HG02884 (cell line): ENCODE data around the gene ST6GALNAC3.

Experiments used
- ATAC-seq: cut with Tn5 transposase; IDR thresholded peaks from one replicate; pipeline ENCODE4 v1.9.1; 2021; ENCODE audit warnings: mild to moderate bottlenecking, moderate library complexity; ENCODE audit not compliant: unreplicated experiment

ST6GALNAC3 gene

GRCh38 chr1:76491737-76492136 lies 417.2 kb downstream of the ST6GALNAC3 start:
- ATAC-seq = no peak

- no peak for ATAC-seq
These were observed 418.3 kb downstream of the ST6GALNAC3 start for GRCh38 chr1:76492752-76493430.

GRCh38 chr1:76494807-76495206 lies 420.3 kb downstream of the ST6GALNAC3 start:
- ATAC-seq = peak; percentile 98

GRCh38 chr1:76496871-76497270 lies 422.3 kb downstream of the ST6GALNAC3 start:
- no peak for ATAC-seq

- ATAC-seq = no peak
These were observed 425.6 kb downstream of the ST6GALNAC3 start for GRCh38 chr1:76500116-76500515.

GRCh38 chr1:76501136-76501535 lies 426.6 kb downstream of the ST6GALNAC3 start:
- no peak for ATAC-seq

- no peak for ATAC-seq
These were observed 427.2 kb downstream of the ST6GALNAC3 start for GRCh38 chr1:76501586-76502219.

GRCh38 chr1:76503100-76503499 lies 428.6 kb downstream of the ST6GALNAC3 start:
- ATAC-seq = no peak

- ATAC-seq = no peak
These were observed 429.2 kb downstream of the ST6GALNAC3 start for GRCh38 chr1:76503736-76504135.

GRCh38 chr1:76507376-76507775 lies 432.8 kb downstream of the ST6GALNAC3 start:
- ATAC-seq = no peak

GRCh38 chr1:76508871-76509270 lies 434.3 kb downstream of the ST6GALNAC3 start:
- no peak for ATAC-seq

- ATAC-seq = no peak
These were observed 436.4 kb downstream of the ST6GALNAC3 start for GRCh38 chr1:76510672-76511557.

- no peak for ATAC-seq
These were observed 437.1 kb downstream of the ST6GALNAC3 start for GRCh38 chr1:76511558-76512179.

- ATAC-seq = no peak
These were observed 456.4 kb downstream of the ST6GALNAC3 start for GRCh38 chr1:76530953-76531352.

GRCh38 chr1:76541618-76542017 lies 467.1 kb downstream of the ST6GALNAC3 start:
- ATAC-seq = no peak

GRCh38 chr1:76542359-76542758 lies 467.8 kb downstream of the ST6GALNAC3 start:
- ATAC-seq = no peak

GRCh38 chr1:76543495-76543894 lies 468.9 kb downstream of the ST6GALNAC3 start:
- ATAC-seq = no peak

- ATAC-seq = no peak
These were observed 471.9 kb downstream of the ST6GALNAC3 start for GRCh38 chr1:76546354-76546933.

GRCh38 chr1:76547916-76548315 lies 473.4 kb downstream of the ST6GALNAC3 start:
- ATAC-seq = no peak

GRCh38 chr1:76548513-76549100 lies 474.1 kb downstream of the ST6GALNAC3 start:
- no peak for ATAC-seq
